Endodermal cell (in vitro differentiated cells): ENCODE data around the gene KCNG1. TPM values are rescaled to one million over a fixed set of nuclear protein-coding genes. Genes with fewer than 3 reads are reported as not detected.

Experiments
- DNase-seq: peaks from one replicate; pipeline ENCODE4 v3.0.0-alpha.2; 2017
- H3K27ac ChIP-seq: 2 replicates; pipeline ENCODE4 v1.5.1; 2013; ENCODE audit warnings: mild to moderate bottlenecking, low read depth, low read length, moderate library complexity
- H3K27me3 ChIP-seq: 2 replicates; pipeline ENCODE4 v1.6.1; 2013; ENCODE audit warnings: mild to moderate bottlenecking, low read length, moderate library complexity; ENCODE audit not compliant: insufficient read depth, control insufficient read depth, poor library complexity, severe bottlenecking
- H3K36me3 ChIP-seq: 2 replicates; pipeline ENCODE4 v1.7.0; 2013; ENCODE audit warnings: mild to moderate bottlenecking, low read length, moderate library complexity; ENCODE audit not compliant: control insufficient read depth, insufficient read depth
- H3K4me1 ChIP-seq: one replicate; pipeline ENCODE4 v1.7.0; 2013; ENCODE audit warnings: low read length; ENCODE audit not compliant: control insufficient read depth, insufficient read depth
- H3K4me3 ChIP-seq: 2 replicates; pipeline ENCODE4 v1.5.1; 2013; ENCODE audit warnings: mild to moderate bottlenecking, low read length, moderate library complexity
- H3K9ac ChIP-seq: 2 replicates; pipeline ENCODE4 v1.6.1; 2013; ENCODE audit warnings: mild to moderate bottlenecking, low read length, moderate library complexity; ENCODE audit not compliant: poor library complexity, severe bottlenecking; ENCODE audit errors: extremely low read depth
- H3K9me3 ChIP-seq: 2 replicates; pipeline ENCODE4 v1.6.1; 2013; ENCODE audit warnings: mild to moderate bottlenecking, low read length, moderate library complexity; ENCODE audit not compliant: control insufficient read depth
- H3K27ac Mint-ChIP-seq: 2 replicates; pipeline ENCODE4 v1.8.0; 2020; ENCODE audit warnings: mixed read lengths
- H3K27me3 Mint-ChIP-seq: 2 replicates; pipeline ENCODE4 v1.8.0; 2021; ENCODE audit warnings: mild to moderate bottlenecking, mixed read lengths; ENCODE audit not compliant: insufficient read depth
- H3K36me3 Mint-ChIP-seq: 2 replicates; pipeline ENCODE4 v1.8.0; 2020; ENCODE audit warnings: low read depth, mixed read lengths
- H3K4me1 Mint-ChIP-seq: 2 replicates; pipeline ENCODE4 v1.8.0; 2020; ENCODE audit warnings: mixed read lengths
- H3K4me3 Mint-ChIP-seq: 2 replicates; pipeline ENCODE4 v1.8.0; 2020; ENCODE audit warnings: mild to moderate bottlenecking, moderate library complexity, mixed read lengths
- H3K9me3 Mint-ChIP-seq: 2 replicates; pipeline ENCODE4 v1.8.0; 2020; ENCODE audit warnings: mild to moderate bottlenecking, mixed read lengths
- CTCF ChIP-seq: fragments of 200-600 bp; sonication (generic); conservative IDR thresholded peaks from 2 replicates; pipeline ENCODE4 v1.5.0; 2021; ENCODE audit warnings: antibody characterized with exemption, mild to moderate bottlenecking
- WGBS, 2 experiments: methylation state at CpG; one replicate each; pipeline versions ENCODE4 v1.1.5 to v1.1.7; 2013; ENCODE audit warnings: missing lambda C conversion rate in 2 of 2, mixed read lengths in 1 of 2; ENCODE audit not compliant: insufficient coverage in 1 of 2, insufficient read length in 1 of 2; 5-methylcytosine and 5-hydroxymethylcytosine counted together
- long read RNA-seq, 4 experiments: library from polyadenylated mRNA in 2 of 4; library from RNA in 1 of 4; library from capped mRNA in 1 of 4; stranded (forward) in 3 of 4; unstranded in 1 of 4; transcript quantifications; one replicate each; pipeline ENCODE4 v2.0.0, GENCODE V29; 2020 to 2021; ENCODE audit warnings: inconsistent platforms in 1 of 4
- polyA plus RNA-seq, 2 experiments: library from polyadenylated mRNA; stranded (reverse); fragments of 50-300 nt; gene quantifications; one replicate each; pipeline ENCODE4 v1.2.3, GENCODE V29; 2013
- total RNA-seq, 2 donors: library from RNA; stranded (reverse); fragmentation: NEBNext Ultra II Directional in 1 of 2; extraction: Animal tissue kit (Norgen Biotek cat#: 25700) in 1 of 2; gene quantifications; 2 replicates in 1 of 2; 3 replicates in 1 of 2; pipeline ENCODE4 v1.2.1, GENCODE V29; 2021

The KCNG1 gene
- 100 to 1,000 TPM; 106 to 126 TPM for total RNA-seq
- 35.5 TPM for polyA plus RNA-seq (2013, experiment 1 of 2)
- polyA plus RNA-seq (2013, experiment 2 of 2): 35.6 TPM
- long read RNA-seq, experiment 1, transcript KCNG1-201 (3 exons, 2,211 nt): major isoform, 8 of 61 reads
- long read RNA-seq, experiment 1, partial matches to known transcripts: 18 of 61 reads
- long read RNA-seq, experiment 1, other reads (novel, unspliced or antisense): 35 of 61 reads
- long read RNA-seq, experiment 2, transcript KCNG1-201 (3 exons, 2,211 nt): major isoform, 101 of 350 reads
- long read RNA-seq, experiment 2, partial matches to known transcripts: 28 of 350 reads
- long read RNA-seq, experiment 2, other reads (novel, unspliced or antisense): 218 of 350 reads
- long read RNA-seq, experiment 3, partial matches to known transcripts: 8 of 15 reads
- long read RNA-seq, experiment 3, other reads (novel, unspliced or antisense): 7 of 15 reads
- long read RNA-seq, experiment 4: 0 reads

DNA sequence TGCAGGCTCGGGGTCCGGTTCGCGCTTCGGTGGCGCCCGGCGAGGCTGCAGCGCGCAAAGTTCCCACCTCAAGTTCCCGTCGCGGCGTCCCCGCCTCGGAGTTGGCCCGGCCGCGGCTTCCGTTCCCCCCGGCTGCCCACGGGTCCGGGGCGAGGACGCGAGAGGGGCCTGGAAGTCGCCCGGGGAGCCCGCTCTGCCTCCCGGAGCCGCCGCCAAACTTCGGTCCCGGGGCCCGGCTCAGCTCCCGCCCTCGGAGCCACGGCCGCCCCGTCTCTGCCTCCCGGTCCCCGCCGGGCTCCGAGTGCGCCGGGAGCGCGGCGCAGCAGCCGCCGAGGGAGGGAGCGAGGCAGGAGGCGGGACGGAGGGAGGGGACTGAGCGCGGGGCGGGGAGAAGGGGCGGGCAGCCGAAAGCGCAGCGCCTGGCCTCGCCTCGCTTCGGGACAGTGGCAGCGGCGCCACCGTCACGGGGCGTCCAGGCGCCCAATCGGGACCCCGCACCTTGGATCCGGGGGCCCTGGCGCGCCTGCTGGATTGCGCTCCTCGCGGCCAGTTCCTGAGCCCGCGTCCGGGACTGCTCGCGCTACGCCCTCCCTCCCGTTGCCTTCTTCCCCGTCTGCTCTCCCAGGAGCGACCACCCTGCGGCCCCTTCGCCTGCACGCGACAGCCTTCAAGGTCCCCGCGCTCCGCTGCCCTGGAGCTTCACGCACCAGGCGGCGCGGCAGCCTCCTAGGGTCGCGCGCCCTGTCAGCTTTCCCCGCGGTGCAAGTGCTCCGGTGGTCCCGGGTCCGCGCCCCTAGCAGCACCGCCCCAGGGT, at the start of gene KCNG1:
Gene KCNG1 (minus strand): TSS at position 305 of the 814 bp plus-strand sequence. CDS start 12,769 bp downstream, outside the sequence.
- Mint-ChIP-seq H3K27ac (peak within 1 kb of the TSS; percentile 82), H3K27me3 (peaks cover 36% of the 10 kb centered on the region), H3K4me1 (peaks cover 38% of the 10 kb centered on the region), H3K9me3 (no peaks in the 10 kb centered on the region), H3K36me3 (peaks cover 19% of the 10 kb centered on the region), H3K4me3 (peak within 1 kb of the TSS; percentile 73)
- peaks cover 9% of the 10 kb centered on the region for H3K4me1 ChIP-seq
- H3K27me3 ChIP-seq: peaks cover 29% of the 10 kb centered on the region
- peak within 1 kb of the TSS; percentile 75 for H3K9ac ChIP-seq
- peak within 1 kb of the TSS; percentile 86 for H3K4me3 ChIP-seq
- WGBS, 2 experiments: 1 to 3% methylated on average over 43 to 108 of the region's 108 CpGs
- no peaks in the 10 kb centered on the region for H3K9me3 ChIP-seq
- peak; percentile 41 for TF ChIP-seq CTCF
- no peak within 1 kb of the TSS for H3K27ac ChIP-seq
- peaks cover 35% of the 10 kb centered on the region for H3K36me3 ChIP-seq
- DNase-seq: peak; percentile 95

DNA sequence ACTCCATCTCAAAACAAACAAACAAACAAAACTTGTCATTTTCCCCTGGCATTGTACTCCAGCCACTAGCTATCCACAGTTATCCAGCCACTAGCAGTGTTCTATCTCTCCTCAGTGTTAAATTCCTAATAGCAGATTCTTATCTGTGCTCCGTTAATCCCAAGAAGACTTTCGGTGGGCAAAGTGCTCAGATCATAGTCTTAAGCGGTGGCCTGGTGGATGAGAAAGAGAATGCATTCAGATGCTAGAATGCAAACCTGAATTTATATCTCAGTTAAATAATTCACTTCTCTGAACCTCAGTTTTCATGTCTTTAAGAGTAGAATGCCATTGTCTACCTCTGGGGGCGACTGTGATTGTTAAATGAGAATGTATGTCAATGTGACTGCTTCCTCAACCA, 47.7 kb upstream of the KCNG1 start:
- no peak overlapping the region for H3K27ac Mint-ChIP-seq
- no peaks in the 10 kb centered on the region for H3K9me3 ChIP-seq
- WGBS, 2 experiments: 77 to 83% methylated on average over 1 to 4 of the region's 4 CpGs

More for the DNA sequence above, 47.7 kb upstream of the KCNG1 start:
- TF ChIP-seq CTCF: peak; percentile 70
- H3K27me3 ChIP-seq: no peaks in the 10 kb centered on the region
- no peak overlapping the region for H3K9ac ChIP-seq
- H3K4me1 Mint-ChIP-seq: peaks cover 15% of the 10 kb centered on the region
- no peaks in the 10 kb centered on the region for H3K27me3 Mint-ChIP-seq
- DNase-seq: no peak
- H3K9me3 Mint-ChIP-seq: peaks cover 4% of the 10 kb centered on the region
- no peaks in the 10 kb centered on the region for H3K4me1 ChIP-seq
- H3K4me3 Mint-ChIP-seq: no peak overlapping the region
- no peaks in the 10 kb centered on the region for H3K36me3 ChIP-seq
- H3K36me3 Mint-ChIP-seq: no peaks in the 10 kb centered on the region
- no peak overlapping the region for H3K27ac ChIP-seq
- H3K4me3 ChIP-seq: no peak overlapping the region
